ENCODE measurements around the gene SRRM3. TPM values are rescaled to one million over a fixed set of nuclear protein-coding genes. Genes with fewer than 3 reads are reported as not detected.
A peak's percentile ranks its signal among the peaks of the same experiment; 100 is the strongest.

Gene SRRM3
- total RNA-seq, 1 donor from 2014 or later: 1.7 TPM

GRCh38 chr7:76281706-76282343 lies 80.1 kb downstream of the SRRM3 start:
- no peak overlapping the region for H2AFZ ChIP-seq (ENCODE audit: low read depth, low read length)
- peaks cover 3% of the 10 kb centered on the region for H3K9me3 Mint-ChIP-seq (ENCODE audit: unreplicated experiment)
- peak overlapping the region; percentile 72 for H3K4me2 ChIP-seq (ENCODE audit: low read length)
- H3K4me1 ChIP-seq (ENCODE audit: insufficient read depth, low read length): no peaks in the 10 kb centered on the region
- FAIRE-seq: no peak
- no peaks in the 10 kb centered on the region for H4K20me1 ChIP-seq (ENCODE audit: insufficient read depth, low read length)
- H3K36me3 ChIP-seq (ENCODE audit: insufficient read depth, low read length): no peaks in the 10 kb centered on the region
- no peak for DNase-seq (ENCODE audit: low read depth)
- no peak overlapping the region for H3K4me3 ChIP-seq (ENCODE audit: insufficient read depth, low read depth, low read length)
- no peaks in the 10 kb centered on the region for H3K79me2 ChIP-seq (ENCODE audit: insufficient read depth, low read length)
- TF ChIP-seq CTCF (IDR thresholded peaks at IDR 0.05; ENCODE audit: insufficient read depth, low read depth, low read length) (no peak), EZH2 (IDR thresholded peaks at IDR 0.05; ENCODE audit: insufficient read depth, low read length) (peak; percentile 70)
- no peak overlapping the region for H3K27ac ChIP-seq (ENCODE audit: low read depth, low read length)
- H3K4me1 Mint-ChIP-seq (ENCODE audit: low read depth, unreplicated experiment): peaks cover 1% of the 10 kb centered on the region
- H3K27me3 Mint-ChIP-seq (ENCODE audit: low read depth, unreplicated experiment): peaks cover 50% of the 10 kb centered on the region
- H3K9me3 ChIP-seq (ENCODE audit: insufficient read depth, low read depth, low read length): peaks cover 2% of the 10 kb centered on the region
- H3K4me3 Mint-ChIP-seq (ENCODE audit: unreplicated experiment): peak overlapping the region; percentile 69
- H3K9ac ChIP-seq (ENCODE audit: low read length): no peak overlapping the region
- H3K27me3 ChIP-seq (ENCODE audit: insufficient read depth, low read length): peaks cover 32% of the 10 kb centered on the region
- H3K27ac Mint-ChIP-seq (ENCODE audit: unreplicated experiment): no peak overlapping the region
- H3K36me3 Mint-ChIP-seq (ENCODE audit: low read depth, unreplicated experiment): peaks cover 1% of the 10 kb centered on the region

GRCh38 chr7:76282344-76283253 lies 80.9 kb downstream of the SRRM3 start:
- Histone ChIP-seq H3K9ac (ENCODE audit: low read length) (no peak overlapping the region), H3K4me1 (ENCODE audit: insufficient read depth, low read length) (no peaks in the 10 kb centered on the region), H3K4me2 (ENCODE audit: low read length) (peak overlapping the region; percentile 72), H2AFZ (ENCODE audit: low read depth, low read length) (no peak overlapping the region), H3K36me3 (ENCODE audit: insufficient read depth, low read length) (no peaks in the 10 kb centered on the region), H4K20me1 (ENCODE audit: insufficient read depth, low read length) (no peaks in the 10 kb centered on the region), H3K27ac (ENCODE audit: low read depth, low read length) (no peak overlapping the region), H3K79me2 (ENCODE audit: insufficient read depth, low read length) (no peaks in the 10 kb centered on the region), H3K9me3 (ENCODE audit: insufficient read depth, low read depth, low read length) (peaks cover 2% of the 10 kb centered on the region), H3K4me3 (ENCODE audit: insufficient read depth, low read depth, low read length) (peak overlapping the region; percentile 10), H3K27me3 (ENCODE audit: insufficient read depth, low read length) (peaks cover 26% of the 10 kb centered on the region)
- DNase-seq (ENCODE audit: low read depth) (no peak), FAIRE-seq (no peak)
- Mint-ChIP-seq H3K27ac (ENCODE audit: unreplicated experiment) (no peak overlapping the region), H3K36me3 (ENCODE audit: low read depth, unreplicated experiment) (peaks cover 1% of the 10 kb centered on the region), H3K4me3 (ENCODE audit: unreplicated experiment) (peak overlapping the region; percentile 69), H3K4me1 (ENCODE audit: low read depth, unreplicated experiment) (peaks cover 1% of the 10 kb centered on the region), H3K27me3 (ENCODE audit: low read depth, unreplicated experiment) (peaks cover 48% of the 10 kb centered on the region), H3K9me3 (ENCODE audit: unreplicated experiment) (peaks cover 3% of the 10 kb centered on the region)
- TF ChIP-seq EZH2 (IDR thresholded peaks at IDR 0.05; ENCODE audit: insufficient read depth, low read length) (peak; percentile 71), CTCF (IDR thresholded peaks at IDR 0.05; ENCODE audit: insufficient read depth, low read depth, low read length) (no peak)
